Lung (tissue), 12 donors: ENCODE results near the gene MYLK. TPM values are rescaled to one million over a fixed set of nuclear protein-coding genes. Genes with fewer than 3 reads are reported as not detected.

ENCODE experiments used
- ATAC-seq: fragments of 200-7000 bp; cut with Tn5 transposase; one replicate; pipeline ENCODE4 v1.9.1; 2020; ENCODE audit warnings: moderate number of reproducible peaks; ENCODE audit not compliant: insufficient read depth, low FRiP score
- DNase-seq, 3 donors: peaks; one replicate each; pipeline ENCODE4 v3.0.0-alpha.2; 2013 to 2017
- H3K27ac ChIP-seq, 2 donors: one replicate each; pipeline ENCODE4 v1.5.1; 2013; ENCODE audit warnings: mild to moderate bottlenecking in 2 of 2, moderate library complexity in 2 of 2, control low read depth in 1 of 2, inconsistent platforms in 1 of 2, low read depth in 1 of 2, low read length in 1 of 2
- H3K27me3 ChIP-seq, 3 donors: one replicate each; pipeline ENCODE4 v1.5.1; 2013; ENCODE audit warnings: low read length in 2 of 3; ENCODE audit not compliant: control insufficient read depth in 3 of 3, insufficient read depth in 3 of 3
- H3K36me3 ChIP-seq, 4 donors: one replicate each; pipeline ENCODE4 v1.5.1; 2013; ENCODE audit warnings: low read length in 4 of 4, mild to moderate bottlenecking in 1 of 4, moderate library complexity in 1 of 4; ENCODE audit not compliant: control insufficient read depth in 4 of 4, insufficient read depth in 4 of 4
- H3K4me1 ChIP-seq, 5 donors: one replicate each; pipeline ENCODE4 v1.5.1; 2013; ENCODE audit warnings: low read length in 5 of 5, mild to moderate bottlenecking in 2 of 5, moderate library complexity in 1 of 5; ENCODE audit not compliant: control insufficient read depth in 5 of 5, insufficient read depth in 5 of 5
- H3K4me3 ChIP-seq: one replicate; pipeline ENCODE4 v1.5.1; 2013; ENCODE audit warnings: mild to moderate bottlenecking, control low read depth, moderate library complexity
- H3K9ac ChIP-seq, 2 donors: one replicate each; pipeline ENCODE4 v1.5.1; 2013; ENCODE audit warnings: low read length in 2 of 2, control low read depth in 1 of 2; ENCODE audit not compliant: insufficient read depth in 1 of 2
- H3K9me3 ChIP-seq, 4 donors: one replicate each; pipeline ENCODE4 v1.5.1; 2013; ENCODE audit warnings: low read length in 3 of 4, mild to moderate bottlenecking in 1 of 4, moderate library complexity in 1 of 4; ENCODE audit not compliant: control insufficient read depth in 4 of 4, insufficient read depth in 3 of 4
- WGBS, 2 donors: extraction: QIAGEN DNeasy Blood & Tissue Kit; methylation state at CpG; one replicate each; pipeline ENCODE4 v1.1.7; 2013; 5-methylcytosine and 5-hydroxymethylcytosine counted together
- polyA plus RNA-seq, 2 donors: library from polyadenylated mRNA; stranded (reverse); fragments of 200-250 nt; gene quantifications; one replicate each; pipeline ENCODE4 v1.2.1, GENCODE V29; 2013
- total RNA-seq, 2 donors: library from RNA; depleted of rRNA in 1 of 2; stranded (reverse); fragments of >200 nt in 1 of 2; gene quantifications; one replicate each; pipeline ENCODE4 v1.2.1, GENCODE V29; 2014 to 2021
- TF ChIP-seq, protein P1 (sequence below): IDR thresholded peaks from 2 replicates; pipeline ENCODE4 v1.5.1; 2012; ENCODE audit warnings: mild to moderate bottlenecking; ENCODE audit errors: control extremely low read depth, extremely low read depth
- donor health status: control.
- donor health status: control.
- donor health status: Bipolar disorder and iron deficiency.
- donor health status: healthy.
- donor health status: DM: yes; HTN: yes; CAD: no.

MYLK gene
- total and polyA plus RNA-seq, 4 donors: 23.3 to 324 (median 112) TPM

DNA sequence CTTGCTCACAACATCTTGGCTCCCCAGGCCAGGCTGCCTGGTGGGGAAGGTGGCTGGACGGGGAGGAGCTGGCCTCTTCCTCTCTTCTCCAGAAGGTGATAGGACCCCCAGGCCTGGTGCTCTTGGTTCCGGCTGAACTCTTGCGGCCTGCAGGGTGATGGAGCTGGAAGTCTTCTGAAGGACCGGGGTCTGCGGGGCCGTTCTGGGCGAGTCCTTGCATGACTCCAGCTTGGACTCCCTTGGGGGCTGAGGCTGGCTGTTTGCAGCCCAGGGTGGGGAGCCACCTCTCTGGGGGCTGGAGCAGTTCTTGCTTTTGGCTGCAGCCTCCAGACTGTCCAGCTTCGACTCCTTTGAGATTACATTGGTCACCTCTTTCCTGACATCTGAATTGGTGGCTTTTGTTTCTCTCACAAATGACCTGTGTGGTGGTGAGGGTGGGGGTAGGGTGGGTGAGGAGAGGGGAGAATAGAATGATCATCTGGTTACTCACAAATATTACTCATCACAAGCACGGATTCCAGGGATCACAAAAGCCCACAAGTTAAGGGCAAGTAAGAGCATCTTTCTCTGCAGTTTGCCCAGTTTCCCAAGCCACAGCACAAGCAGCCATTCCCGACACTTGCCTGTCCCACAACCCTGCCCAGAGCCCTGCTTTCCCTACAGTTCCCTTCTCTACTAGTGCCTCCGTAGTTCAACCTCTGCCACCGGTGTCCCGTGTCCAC is 150.2 kb downstream of the MYLK start:
- no peak overlapping the region for H3K4me3 ChIP-seq
- no peaks in the 10 kb centered on the region for H3K9me3 ChIP-seq
- TF ChIP-seq, protein P1, sequence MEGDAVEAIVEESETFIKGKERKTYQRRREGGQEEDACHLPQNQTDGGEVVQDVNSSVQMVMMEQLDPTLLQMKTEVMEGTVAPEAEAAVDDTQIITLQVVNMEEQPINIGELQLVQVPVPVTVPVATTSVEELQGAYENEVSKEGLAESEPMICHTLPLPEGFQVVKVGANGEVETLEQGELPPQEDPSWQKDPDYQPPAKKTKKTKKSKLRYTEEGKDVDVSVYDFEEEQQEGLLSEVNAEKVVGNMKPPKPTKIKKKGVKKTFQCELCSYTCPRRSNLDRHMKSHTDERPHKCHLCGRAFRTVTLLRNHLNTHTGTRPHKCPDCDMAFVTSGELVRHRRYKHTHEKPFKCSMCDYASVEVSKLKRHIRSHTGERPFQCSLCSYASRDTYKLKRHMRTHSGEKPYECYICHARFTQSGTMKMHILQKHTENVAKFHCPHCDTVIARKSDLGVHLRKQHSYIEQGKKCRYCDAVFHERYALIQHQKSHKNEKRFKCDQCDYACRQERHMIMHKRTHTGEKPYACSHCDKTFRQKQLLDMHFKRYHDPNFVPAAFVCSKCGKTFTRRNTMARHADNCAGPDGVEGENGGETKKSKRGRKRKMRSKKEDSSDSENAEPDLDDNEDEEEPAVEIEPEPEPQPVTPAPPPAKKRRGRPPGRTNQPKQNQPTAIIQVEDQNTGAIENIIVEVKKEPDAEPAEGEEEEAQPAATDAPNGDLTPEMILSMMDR: no peak
- H3K27ac ChIP-seq: no peak overlapping the region
- 93 to 95% methylated on average over 13 of the region's 13 CpGs for WGBS, 2 donors
- DNase-seq: no peak
- no peak for ATAC-seq
- no peak overlapping the region for H3K9ac ChIP-seq
- H3K36me3 ChIP-seq: peaks cover 0 to 57% (median 26%) of the 10 kb centered on the region in 4 donors
- H3K4me1 ChIP-seq: no peaks in the 10 kb centered on the region
- no peaks in the 10 kb centered on the region for H3K27me3 ChIP-seq

DNA sequence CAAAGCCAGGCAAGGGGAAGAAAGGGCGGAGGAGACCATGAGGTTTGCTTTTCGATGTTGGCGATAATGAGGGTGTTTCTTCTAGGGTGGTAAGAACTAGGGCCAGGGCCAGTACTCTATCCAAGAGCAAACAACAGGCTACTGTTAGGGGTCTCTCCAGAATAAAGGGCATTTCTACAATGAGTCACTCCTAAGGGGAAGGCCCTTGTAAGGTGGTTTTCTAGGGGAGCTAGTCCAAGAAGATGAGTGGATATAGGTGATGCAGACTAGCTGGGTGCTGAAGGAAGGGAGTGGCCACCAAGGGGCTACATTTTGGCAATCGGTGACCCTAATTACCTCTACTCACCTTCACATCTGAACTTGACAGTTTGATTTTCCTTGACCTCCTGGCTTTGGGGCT is 150.8 kb downstream of the MYLK start:
- WGBS, 2 donors: 97% methylated on average over 4 of the region's 4 CpGs
- no peaks in the 10 kb centered on the region for H3K4me1 ChIP-seq
- H3K27ac ChIP-seq: no peak overlapping the region
- TF ChIP-seq, protein P1: no peak
- H3K4me3 ChIP-seq: no peak overlapping the region
- H3K36me3 ChIP-seq: peaks cover 0 to 58% (median 24%) of the 10 kb centered on the region in 4 donors
- no peak overlapping the region for H3K9ac ChIP-seq
- H3K9me3 ChIP-seq: no peaks in the 10 kb centered on the region
- no peaks in the 10 kb centered on the region for H3K27me3 ChIP-seq
- DNase-seq: no peak
- no peak for ATAC-seq

DNA sequence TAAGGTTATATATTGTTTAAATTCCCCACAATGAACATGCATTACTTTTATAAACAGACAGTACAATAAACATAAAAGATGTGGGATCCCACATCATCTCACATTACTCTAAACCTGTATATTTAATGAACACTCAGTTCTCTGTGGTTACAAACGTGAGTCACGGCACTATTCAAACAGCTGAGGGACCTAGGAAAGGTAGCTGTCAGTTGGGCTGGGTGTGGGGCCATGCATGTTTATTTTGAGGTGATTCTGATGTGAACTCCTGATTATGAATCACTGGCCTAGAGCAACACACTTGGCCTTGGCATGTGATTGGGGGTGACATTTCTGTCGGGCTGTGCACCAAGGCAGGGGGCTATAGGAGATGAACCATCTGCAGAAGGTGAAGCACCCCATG is 151.7 kb downstream of the MYLK start:
- no peak overlapping the region for H3K4me3 ChIP-seq
- TF ChIP-seq, protein P1: no peak
- peaks cover 0 to 56% (median 22%) of the 10 kb centered on the region in 4 donors for H3K36me3 ChIP-seq
- no peaks in the 10 kb centered on the region for H3K9me3 ChIP-seq
- DNase-seq (no peak), ATAC-seq (no peak)
- H3K27me3 ChIP-seq: no peaks in the 10 kb centered on the region
- H3K9ac ChIP-seq: no peak overlapping the region
- H3K27ac ChIP-seq: no peak overlapping the region
- WGBS, 2 donors: 71 to 93% methylated on average over 3 of the region's 3 CpGs
- H3K4me1 ChIP-seq: peaks cover 0 to under 1% (median 0%) of the 10 kb centered on the region in 5 donors
